ENCODE measurements around the gene MT1A.
"Not testable (repeated sequence)": the region's sequence is repeated elsewhere in the genome, so short reads cannot be mapped to it uniquely, and the experiment has no call there.

The MT1A gene

GRCh38 chr16:56610609-56611111 is 27.8 kb upstream of the MT1A start:
- DNase-seq = no peak

GRCh38 chr16:56611281-56611833 is 27.1 kb upstream of the MT1A start:
- DNase-seq = peak; percentile 22

GRCh38 chr16:56613706-56614105 is 24.8 kb upstream of the MT1A start:
- DNase-seq = no peak

GRCh38 chr16:56614549-56614991 is 23.9 kb upstream of the MT1A start:
- no peak for DNase-seq

- no peak for DNase-seq
Observed at GRCh38 chr16:56615353-56615752, 23.1 kb upstream of the MT1A start.

GRCh38 chr16:56616608-56617211 is 21.8 kb upstream of the MT1A start:
- peak; percentile 55 for DNase-seq

- peak; percentile 93 for DNase-seq
Observed at GRCh38 chr16:56617212-56618085, 21.0 kb upstream of the MT1A start.

- DNase-seq = no peak
Observed at GRCh38 chr16:56618138-56618537, 20.3 kb upstream of the MT1A start.

- DNase-seq = no peak
Observed at GRCh38 chr16:56620339-56620897, 18.0 kb upstream of the MT1A start.

GRCh38 chr16:56621665-56622445 is 16.6 kb upstream of the MT1A start:
- not testable (repeated sequence) for DNase-seq

- DNase-seq = not testable (repeated sequence)
Observed at GRCh38 chr16:56623184-56623583, 15.3 kb upstream of the MT1A start.

- no peak for DNase-seq
Observed at GRCh38 chr16:56623637-56624036, 14.8 kb upstream of the MT1A start.

GRCh38 chr16:56625140-56625942 is 13.1 kb upstream of the MT1A start, which contains the start of gene MT1E:
Gene MT1E, plus strand, starts transcription at chr16:56625781. Its CDS starts 71 bp downstream, at chr16:56625852.
- DNase-seq = peak; percentile 93

GRCh38 chr16:56625943-56626654 is 12.4 kb upstream of the MT1A start:
- DNase-seq = peak; percentile 70

GRCh38 chr16:56626685-56627084 is 11.8 kb upstream of the MT1A start:
- no peak for DNase-seq

- DNase-seq = no peak
Observed at GRCh38 chr16:56628486-56629350, 9.7 kb upstream of the MT1A start.

GRCh38 chr16:56629531-56629930 is 8.9 kb upstream of the MT1A start:
- no peak for DNase-seq

GRCh38 chr16:56630134-56630533 is 8.3 kb upstream of the MT1A start:
- no peak for DNase-seq

- DNase-seq = no peak
Observed at GRCh38 chr16:56631197-56631596, 7.3 kb upstream of the MT1A start.

GRCh38 chr16:56631832-56632155 is 6.7 kb upstream of the MT1A start:
- no peak for DNase-seq
